HEK293 (cell line): ENCODE results near the gene BFAR.

Experiments
- ZBTB20 ChIP-seq: fragments of 450-650 bp; formaldehyde crosslinking; IDR thresholded peaks from 2 replicates; pipeline ENCODE4 v1.5.1; 2016; ENCODE audit warnings: missing biosample characterization, missing genetic modification characterization
- TF ChIP-seq, protein P1 (sequence below): fragments of 450-650 bp; formaldehyde crosslinking; IDR thresholded peaks from 2 replicates; pipeline ENCODE4 v1.5.1; 2016; ENCODE audit warnings: missing biosample characterization, missing genetic modification characterization
- TF ChIP-seq, protein P2 (sequence below): fragments of 450-650 bp; formaldehyde crosslinking; IDR thresholded peaks from 2 replicates; pipeline ENCODE4 v1.5.1; 2016; ENCODE audit warnings: missing biosample characterization, missing genetic modification characterization, borderline replicate concordance

DNA sequence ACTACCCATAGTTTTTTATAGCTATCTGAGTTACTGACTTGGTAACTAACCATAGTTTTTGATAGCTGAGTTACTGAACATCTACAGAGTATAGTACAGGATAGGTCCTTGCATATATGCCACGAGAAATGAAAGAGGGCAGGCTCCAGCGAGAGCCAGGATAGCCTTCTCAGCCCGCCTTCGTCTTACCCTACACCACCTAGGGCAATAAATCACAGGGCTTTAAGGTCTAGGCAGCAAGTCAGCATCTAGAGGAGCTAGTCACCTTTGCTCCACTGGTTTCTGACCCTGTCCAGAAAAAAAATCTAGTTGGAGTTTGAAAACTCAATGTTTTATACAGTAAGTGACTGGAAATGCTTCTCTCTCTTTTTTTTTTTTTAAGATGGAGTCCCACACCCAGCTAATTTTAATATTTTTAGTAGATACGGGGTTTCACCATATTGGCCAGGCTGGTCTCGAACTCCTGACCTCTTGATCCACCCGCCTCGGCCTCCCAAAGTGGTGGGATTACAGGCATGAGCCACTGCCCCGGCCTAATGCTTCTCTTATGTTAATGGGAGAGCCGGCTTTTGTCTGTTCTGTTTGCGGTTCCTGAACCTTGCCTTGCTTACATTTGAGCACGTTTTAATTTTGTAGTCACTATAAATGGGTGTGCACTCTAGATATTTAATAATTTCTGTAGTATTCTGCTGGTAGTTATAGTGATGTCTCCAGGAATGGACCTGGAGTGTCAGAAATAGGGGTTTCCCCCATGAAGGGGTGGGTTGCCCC, 2.8 kb downstream of the BFAR start:
- no peak for TF ChIP-seq ZBTB20
- TF ChIP-seq, protein P1, sequence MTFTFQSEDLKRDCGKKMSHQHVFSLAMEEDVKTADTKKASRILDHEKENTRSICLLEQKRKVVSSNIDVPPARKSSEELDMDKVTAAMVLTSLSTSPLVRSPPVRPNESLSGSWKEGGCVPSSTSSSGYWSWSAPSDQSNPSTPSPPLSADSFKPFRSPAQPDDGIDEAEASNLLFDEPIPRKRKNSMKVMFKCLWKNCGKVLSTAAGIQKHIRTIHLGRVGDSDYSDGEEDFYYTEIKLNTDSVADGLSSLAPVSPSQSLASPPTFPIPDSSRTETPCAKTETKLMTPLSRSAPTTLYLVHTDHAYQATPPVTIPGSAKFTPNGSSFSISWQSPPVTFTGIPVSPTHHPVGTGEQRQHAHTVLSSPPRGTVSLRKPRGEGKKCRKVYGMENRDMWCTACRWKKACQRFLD (tag by site-specific recombination): no peak
- TF ChIP-seq, protein P2, sequence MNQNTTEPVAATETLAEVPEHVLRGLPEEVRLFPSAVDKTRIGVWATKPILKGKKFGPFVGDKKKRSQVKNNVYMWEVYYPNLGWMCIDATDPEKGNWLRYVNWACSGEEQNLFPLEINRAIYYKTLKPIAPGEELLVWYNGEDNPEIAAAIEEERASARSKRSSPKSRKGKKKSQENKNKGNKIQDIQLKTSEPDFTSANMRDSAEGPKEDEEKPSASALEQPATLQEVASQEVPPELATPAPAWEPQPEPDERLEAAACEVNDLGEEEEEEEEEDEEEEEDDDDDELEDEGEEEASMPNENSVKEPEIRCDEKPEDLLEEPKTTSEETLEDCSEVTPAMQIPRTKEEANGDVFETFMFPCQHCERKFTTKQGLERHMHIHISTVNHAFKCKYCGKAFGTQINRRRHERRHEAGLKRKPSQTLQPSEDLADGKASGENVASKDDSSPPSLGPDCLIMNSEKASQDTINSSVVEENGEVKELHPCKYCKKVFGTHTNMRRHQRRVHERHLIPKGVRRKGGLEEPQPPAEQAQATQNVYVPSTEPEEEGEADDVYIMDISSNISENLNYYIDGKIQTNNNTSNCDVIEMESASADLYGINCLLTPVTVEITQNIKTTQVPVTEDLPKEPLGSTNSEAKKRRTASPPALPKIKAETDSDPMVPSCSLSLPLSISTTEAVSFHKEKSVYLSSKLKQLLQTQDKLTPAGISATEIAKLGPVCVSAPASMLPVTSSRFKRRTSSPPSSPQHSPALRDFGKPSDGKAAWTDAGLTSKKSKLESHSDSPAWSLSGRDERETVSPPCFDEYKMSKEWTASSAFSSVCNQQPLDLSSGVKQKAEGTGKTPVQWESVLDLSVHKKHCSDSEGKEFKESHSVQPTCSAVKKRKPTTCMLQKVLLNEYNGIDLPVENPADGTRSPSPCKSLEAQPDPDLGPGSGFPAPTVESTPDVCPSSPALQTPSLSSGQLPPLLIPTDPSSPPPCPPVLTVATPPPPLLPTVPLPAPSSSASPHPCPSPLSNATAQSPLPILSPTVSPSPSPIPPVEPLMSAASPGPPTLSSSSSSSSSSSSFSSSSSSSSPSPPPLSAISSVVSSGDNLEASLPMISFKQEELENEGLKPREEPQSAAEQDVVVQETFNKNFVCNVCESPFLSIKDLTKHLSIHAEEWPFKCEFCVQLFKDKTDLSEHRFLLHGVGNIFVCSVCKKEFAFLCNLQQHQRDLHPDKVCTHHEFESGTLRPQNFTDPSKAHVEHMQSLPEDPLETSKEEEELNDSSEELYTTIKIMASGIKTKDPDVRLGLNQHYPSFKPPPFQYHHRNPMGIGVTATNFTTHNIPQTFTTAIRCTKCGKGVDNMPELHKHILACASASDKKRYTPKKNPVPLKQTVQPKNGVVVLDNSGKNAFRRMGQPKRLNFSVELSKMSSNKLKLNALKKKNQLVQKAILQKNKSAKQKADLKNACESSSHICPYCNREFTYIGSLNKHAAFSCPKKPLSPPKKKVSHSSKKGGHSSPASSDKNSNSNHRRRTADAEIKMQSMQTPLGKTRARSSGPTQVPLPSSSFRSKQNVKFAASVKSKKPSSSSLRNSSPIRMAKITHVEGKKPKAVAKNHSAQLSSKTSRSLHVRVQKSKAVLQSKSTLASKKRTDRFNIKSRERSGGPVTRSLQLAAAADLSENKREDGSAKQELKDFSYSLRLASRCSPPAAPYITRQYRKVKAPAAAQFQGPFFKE: no peak
